Astrocyte of the spinal cord (primary cell): ENCODE measurements around the gene CT47C1.

Source experiments
- DNase-seq: peaks from one replicate; pipeline ENCODE4 v3.0.0; 2011; ENCODE audit warnings: low read depth, low spot score
- H3K4me3 ChIP-seq: 2 replicates; pipeline ENCODE4 v1.5.1; 2011; ENCODE audit warnings: low read depth, mild to moderate bottlenecking, low read length, moderate library complexity
- CTCF ChIP-seq: IDR thresholded peaks from 2 replicates; pipeline ENCODE4 v1.5.1; 2012; ENCODE audit warnings: low read depth, mild to moderate bottlenecking, low read length, inconsistent platforms
- in situ Hi-C: cut with HindIII; loops from 2 replicates; pipeline ENCODE4 v1.10.0; 2017; ENCODE audit warnings: low sequenced_read_pairs

CT47C1 gene

GRCh38 chrX:119105826-119106225 lies 33.0 kb downstream of the CT47C1 start:
- in situ Hi-C loops = no loop called here
- peak; percentile 16 for DNase-seq
- TF ChIP-seq CTCF = no peak
- H3K4me3 ChIP-seq = no peak overlapping the region

GRCh38 chrX:119107206-119107605 lies 34.4 kb downstream of the CT47C1 start:
- no peak overlapping the region for H3K4me3 ChIP-seq
- in situ Hi-C loops = no loop called here
- TF ChIP-seq CTCF = no peak
- no peak for DNase-seq

- H3K4me3 ChIP-seq = no peak overlapping the region
- in situ Hi-C loops = no loop called here
- peak; percentile 33 for DNase-seq
- TF ChIP-seq CTCF = peak; percentile 83
Measured at GRCh38 chrX:119118780-119119395, 46.1 kb downstream of the CT47C1 start.

- no peak for TF ChIP-seq CTCF
- no peak for DNase-seq
- H3K4me3 ChIP-seq = no peak overlapping the region
- in situ Hi-C loops = no loop called here
Measured at GRCh38 chrX:119121341-119121740, 48.5 kb downstream of the CT47C1 start.
